Adrenal gland (tissue), 12 donors: ENCODE results near the gene DAB2IP. TPM values are rescaled to one million over a fixed set of nuclear protein-coding genes. Genes with fewer than 3 reads are reported as not detected.

ENCODE experiments used
- DNase-seq, 7 donors: peaks; one replicate each; pipeline ENCODE4 v3.0.0-alpha.2; 2019 to 2020
- H3K27ac ChIP-seq, 5 donors: fragments of 200-600 bp; sonication (generic) in 4 of 5; 1 replicate in 3 of 5; 2 replicates in 2 of 5; pipeline versions ENCODE4 v1.5.1 to v1.8.0; 2016 to 2020; ENCODE audit warnings: mild to moderate bottlenecking in 1 of 5
- H3K27me3 ChIP-seq: fragments of 200-600 bp; 2 replicates; pipeline ENCODE4 v1.8.0; 2021
- H3K36me3 ChIP-seq, 2 donors: fragments of 200-600 bp; replicated peaks in 1 of 2; 1 replicate in 1 of 2; 2 replicates in 1 of 2; pipeline versions ENCODE4 v1.5.1 to v1.8.0; 2018 to 2022
- H3K4me1 ChIP-seq, 2 donors: fragments of 200-600 bp; replicated peaks in 1 of 2; 1 replicate in 1 of 2; 2 replicates in 1 of 2; pipeline versions ENCODE4 v1.5.1 to v1.8.0; 2018 to 2021
- H3K4me3 ChIP-seq, 4 donors: fragments of 200-600 bp; sonication (generic) in 3 of 4; one replicate each; pipeline ENCODE4 v1.5.1; 2016 to 2018
- H3K9me3 ChIP-seq, 3 donors: fragments of 200-600 bp; sonication (generic) in 1 of 3; replicated peaks in 1 of 3; 1 replicate in 2 of 3; 2 replicates in 1 of 3; pipeline versions ENCODE4 v1.5.1 to v1.8.0; 2016 to 2021
- CTCF ChIP-seq, 6 experiments: fragments of 450-650 bp in 4 of 6; fragments of 200-600 bp in 2 of 6; sonication (generic) in 1 of 6; IDR thresholded peaks; 1 replicate in 5 of 6; 2 replicates in 1 of 6; pipeline versions ENCODE4 v1.5.1 to v1.8.0; 2016 to 2021; ENCODE audit warnings: antibody characterized with exemption in 6 of 6, mild to moderate bottlenecking in 2 of 6, moderate library complexity in 1 of 6
- POLR2A ChIP-seq, 2 donors: fragments of 450-650 bp; IDR thresholded peaks; one replicate each; pipeline ENCODE4 v1.6.1; 2017; ENCODE audit warnings: antibody characterized with exemption in 2 of 2, mild to moderate bottlenecking in 2 of 2, moderate library complexity in 1 of 2
- WGBS, 4 donors: extraction: QIAGEN DNeasy Blood & Tissue Kit in 2 of 4; methylation state at CpG; one replicate each; pipeline versions ENCODE4 v1.1.5 to v1.1.7; 2013 to 2017; 5-methylcytosine and 5-hydroxymethylcytosine counted together
- intact Hi-C, 2 donors: fragments of 100-400 bp; cut with DNase I; formaldehyde crosslinking; loops; one replicate each; pipeline versions ENCODE4 v1.14.1 to v1.15.0; 2022 to 2023
- polyA plus RNA-seq, 3 donors: library from polyadenylated mRNA; stranded (reverse); fragments of 200-250 nt in 2 of 3; fragments of 350-450 nt in 1 of 3; fragmentation: Illumina TruSeq in 1 of 3; extraction: RNeasy Lipid Tissue Mini Kit (QIAGEN cat#74804) in 1 of 3; gene quantifications; one replicate each; pipeline ENCODE4 v1.2.3, GENCODE V29; 2013 to 2014
- total RNA-seq, 9 donors: library from RNA; depleted of rRNA in 4 of 9; stranded (reverse); fragments of >200 nt in 4 of 9; fragments of 120-200 nt in 1 of 9; fragmentation: NEBNext Ultra II Directional in 1 of 9; extraction: Animal tissue kit (Norgen Biotek cat#: 25700) in 1 of 9; gene quantifications; one replicate each; pipeline versions ENCODE4 v1.1.0 to v1.2.4, GENCODE V29; 2013 to 2023
- donor health status: healthy with polysubstance abuse.
- donor health status: Bipolar disorder and iron deficiency.
- donor health status: DM: yes; HTN: yes; CAD: no.
- donor health status: DM: no; HTN: no; CAD: no.
- donor health status: DM: no; HTN: no; CAD: no.
- donor health status: DM: yes; HTN: yes; CAD: no.

The DAB2IP gene
- total and polyA plus RNA-seq, 12 donors: 12.0 to 52.2 (median 43.9) TPM

- DNase-seq: peak in 2 of 7 donors; percentile 29 to 39
- Histone ChIP-seq H3K9me3 (no peaks in the 10 kb centered on the region), H3K4me1 (peaks cover 6 to 39% of the 10 kb centered on the region in 2 donors), H3K36me3 (no peaks in the 10 kb centered on the region), H3K27me3 (no peaks in the 10 kb centered on the region), H3K27ac (peak overlapping the region in 3 of 5 donors; percentile 27 to 69 (median 57)), H3K4me3 (no peak overlapping the region)
- WGBS, 4 donors: 43 to 48% (median 45%) methylated on average over 10 of the region's 10 CpGs
- intact Hi-C loops: no loop called here
- TF ChIP-seq POLR2A (IDR thresholded peaks at IDR 0.05): no peak
- TF ChIP-seq CTCF (IDR thresholded peaks at IDR 0.05): no peak
These were observed 43.8 kb upstream of the DAB2IP start for GRCh38 chr9:121607434-121608167.

DNA sequence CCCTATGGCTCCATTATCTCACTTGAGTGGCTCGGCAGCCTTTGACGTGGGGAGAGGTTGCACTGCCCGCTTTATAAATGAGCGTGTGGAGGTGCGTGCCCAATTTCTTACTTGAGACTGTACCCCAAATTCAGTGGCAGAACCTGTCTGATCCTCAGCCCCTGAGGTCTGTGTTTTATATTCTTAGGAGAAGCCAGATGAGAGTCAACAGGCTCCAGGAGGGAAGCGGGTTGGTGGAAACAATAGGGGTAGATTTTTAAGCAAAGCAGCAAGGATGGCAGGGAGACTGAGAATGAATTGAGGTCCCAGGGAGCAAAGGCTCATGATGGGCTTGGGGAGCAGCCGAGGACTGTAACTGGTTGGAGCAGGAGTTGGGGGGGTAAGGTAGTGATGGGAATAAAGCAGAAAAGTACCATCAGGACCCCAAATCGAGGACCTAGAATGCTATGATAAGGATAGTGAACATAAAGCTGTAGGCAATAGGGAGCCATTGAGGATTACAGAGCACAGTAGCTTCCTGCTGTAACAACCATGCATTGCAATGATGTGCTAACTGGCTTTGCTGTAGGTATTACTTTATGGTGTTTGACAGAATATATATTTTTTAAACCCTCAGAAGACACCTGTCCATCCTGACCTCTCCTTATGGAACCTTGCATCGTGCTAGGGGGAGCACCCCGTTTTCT is 43.1 kb upstream of the DAB2IP start:
- DNase-seq: peak in 1 of 7 donors; percentile 80
- intact Hi-C loops: no loop called here
- Histone ChIP-seq H3K27me3 (no peaks in the 10 kb centered on the region), H3K9me3 (no peaks in the 10 kb centered on the region), H3K4me1 (peaks cover 6 to 46% of the 10 kb centered on the region in 2 donors), H3K36me3 (no peaks in the 10 kb centered on the region), H3K4me3 (no peak overlapping the region), H3K27ac (peak overlapping the region in 2 of 5 donors; percentile 57 to 69)
- TF ChIP-seq POLR2A (IDR thresholded peaks at IDR 0.05): no peak
- no peak for TF ChIP-seq CTCF (IDR thresholded peaks at IDR 0.05)
- WGBS, 4 donors: 73 to 87% (median 80%) methylated on average over 10 of the region's 10 CpGs

DNA sequence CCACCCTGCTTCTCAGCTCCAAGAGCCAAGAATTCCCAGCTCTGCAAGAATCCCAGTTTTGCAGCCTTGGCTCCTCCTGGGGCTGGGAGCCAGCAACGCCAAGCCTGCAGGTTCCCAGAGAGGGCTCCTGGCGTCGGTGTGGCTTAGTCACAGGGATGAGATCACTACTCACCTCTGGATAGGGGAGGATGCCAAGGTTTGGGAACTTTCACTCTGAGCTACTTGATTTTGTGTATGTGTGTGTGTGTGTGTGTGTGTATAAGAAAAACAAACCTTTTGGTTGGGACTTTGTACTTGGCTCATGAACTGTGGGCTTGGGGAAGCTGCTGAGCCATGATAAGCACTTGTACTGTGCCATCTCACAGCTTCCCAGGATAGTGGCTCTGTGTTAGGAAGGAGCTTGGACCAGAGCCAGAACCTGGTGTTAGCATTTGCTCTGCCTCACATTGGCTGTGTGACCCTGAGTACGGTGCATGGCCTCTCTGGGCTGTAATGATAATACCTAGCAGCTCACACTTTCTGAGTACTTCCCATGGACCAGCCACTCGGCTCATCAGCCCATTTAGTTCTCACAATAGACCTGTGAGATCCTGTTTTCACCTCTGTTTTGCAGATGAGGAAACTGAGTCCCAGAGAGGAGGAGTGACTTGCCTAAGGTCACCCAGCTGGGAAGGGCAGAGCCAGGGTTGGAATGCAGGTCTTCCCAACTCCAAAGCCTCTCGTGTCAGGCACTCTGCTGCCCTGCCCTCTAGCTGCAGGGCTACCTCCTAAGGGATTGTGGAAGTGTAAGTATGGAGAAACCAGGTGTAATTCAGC is 41.4 kb upstream of the DAB2IP start:
- intact Hi-C loops: no loop called here
- TF ChIP-seq CTCF (IDR thresholded peaks at IDR 0.05) (no peak), POLR2A (IDR thresholded peaks at IDR 0.05) (no peak)
- peak; percentile 71 to 85 (median 78) for DNase-seq

DNA sequence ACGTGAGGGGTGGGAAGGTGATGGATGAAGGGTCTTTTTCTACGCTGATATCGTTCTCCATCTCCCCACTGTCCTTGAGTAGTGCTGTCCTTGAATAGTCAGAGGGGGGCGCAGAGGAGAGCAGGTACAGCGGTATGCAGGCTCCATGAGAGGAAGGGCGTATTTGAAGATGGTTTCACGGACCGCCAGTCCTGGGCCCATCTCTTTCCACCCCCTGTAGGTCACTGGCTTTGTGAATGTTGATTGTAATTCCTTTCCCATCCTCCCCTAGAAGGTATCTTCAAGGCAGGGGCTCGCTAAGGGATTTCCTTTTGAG is 40.8 kb upstream of the DAB2IP start:
- 69 to 86% (median 74%) methylated on average over 9 of the region's 9 CpGs for WGBS, 4 donors
- no peaks in the 10 kb centered on the region for H3K36me3 ChIP-seq
- H3K9me3 ChIP-seq: no peaks in the 10 kb centered on the region
- no peak overlapping the region for H3K4me3 ChIP-seq
- no peak for TF ChIP-seq CTCF (IDR thresholded peaks at IDR 0.05)
- TF ChIP-seq POLR2A (IDR thresholded peaks at IDR 0.05): no peak
- intact Hi-C loops: no loop called here
- H3K27ac ChIP-seq: no peak overlapping the region
- no peak for DNase-seq
- H3K4me1 ChIP-seq: peaks cover 6 to 38% of the 10 kb centered on the region in 2 donors
- H3K27me3 ChIP-seq: no peaks in the 10 kb centered on the region

More for the DNA sequence above, 41.4 kb upstream of the DAB2IP start:
- no peak overlapping the region for H3K4me3 ChIP-seq
- H3K4me1 ChIP-seq: peaks cover 6 to 38% of the 10 kb centered on the region in 2 donors
- WGBS, 4 donors: 37 to 55% (median 40%) methylated on average over 4 to 6 of the region's 6 CpGs
- no peaks in the 10 kb centered on the region for H3K27me3 ChIP-seq
- no peak overlapping the region for H3K27ac ChIP-seq
- H3K36me3 ChIP-seq: no peaks in the 10 kb centered on the region
- H3K9me3 ChIP-seq: no peaks in the 10 kb centered on the region
